ENCODE data around the gene TMEM214. TPM values are rescaled to one million over a fixed set of nuclear protein-coding genes. Genes with fewer than 3 reads are reported as not detected.
A peak's percentile ranks its signal among the peaks of the same experiment; 100 is the strongest.

The TMEM214 gene
- total and polyA plus RNA-seq, 2 of the 8 experiments (the other 6 are each of a cell fraction or from before 2014, with no cell fraction given): 49.7 to 71.0 TPM

- ChIA-PET CTCF (ENCODE audit: partially characterized antibody) (interaction anchor here (0.5 to 16.5 kb wide), 21 partner anchors 10 to 206 kb away, joined by 3 to 160 read pairs (median 4); partner anchors contain the start of genes AGBL5, PREB and SLC5A6), POLR2A (ENCODE audit: partially characterized antibody) (interaction anchor here (0.7 to 5.9 kb wide), 12 partner anchors 9 to 132 kb away, joined by 3 to 29 read pairs (median 5); partner anchors contain the start of genes ATRAID, CAD, OST4 and SLC5A6)
- no peak within 1 kb of the TSS for H2AK5ac ChIP-seq (ENCODE audit: low read depth, low read length)
- H2BK20ac ChIP-seq (ENCODE audit: low read length): 0 out of 2 replicates have a peak within 1 kb of the TSS, but pooled peaks have one; percentile 72
- H2BK15ac ChIP-seq (ENCODE audit: low read length): 0 out of 2 replicates have a peak within 1 kb of the TSS, but pooled peaks have one; percentile 61
- H3K79me1 ChIP-seq (ENCODE audit: low read depth, low read length): no peaks in the 10 kb centered on the region
- peaks cover 10% of the 10 kb centered on the region; the same call in 1 of the 2 replicates for H3K23me2 ChIP-seq (ENCODE audit: low read depth, low read length)
- peak within 1 kb of the TSS; percentile 74; the same call in 1 of the 2 replicates for H2AFZ ChIP-seq (ENCODE audit: low read length)
- FAIRE-seq: no peak
- H3K9me3 ChIP-seq (ENCODE audit: insufficient read depth in 2 of 2, low read depth in 1 of 2, low read length in 1 of 2): no peaks in the 10 kb centered on the region
- DNase-seq (ENCODE audit: low read depth in 1 of 2, low spot score in 2 of 2): peak in 1 of 2 experiments; percentile 86
- H3K14ac ChIP-seq (ENCODE audit: insufficient read length): no peak within 1 kb of the TSS
- peaks cover 0 to 1% of the 10 kb centered on the region in 2 experiments for H4K20me1 ChIP-seq (replicated peaks in 1 of 2; ENCODE audit: control insufficient read depth in 1 of 2, insufficient read depth in 2 of 2, low read length in 2 of 2)
- H3K4ac ChIP-seq (replicated peaks; ENCODE audit: insufficient read length, low read depth, low read length): no peak within 1 kb of the TSS
- H4K5ac ChIP-seq (ENCODE audit: insufficient read length, low read depth, low read length): no peak within 1 kb of the TSS
- peak within 1 kb of the TSS; percentile 20 to 50 (median 34); a peak in 5 of 7 replicates for H3K9ac ChIP-seq (replicated peaks in 1 of 4; ENCODE audit: extremely low read depth in 1 of 4, low read depth in 3 of 4, low read length in 3 of 4)
- peaks cover 0 to 9% (median 4%) of the 10 kb centered on the region in 4 experiments; a peak in 2 of 7 replicates for H3K27me3 ChIP-seq (replicated peaks in 1 of 4; ENCODE audit: control insufficient read depth in 3 of 4, extremely low read depth in 1 of 4, insufficient read depth in 3 of 4, low read length in 3 of 4)
- H2BK120ac ChIP-seq (replicated peaks; ENCODE audit: low read depth, low read length): no peak within 1 kb of the TSS
- H2BK12ac ChIP-seq (ENCODE audit: low read depth, low read length): no peak within 1 kb of the TSS
- no peaks in the 10 kb centered on the region for H3K36me3 ChIP-seq (ENCODE audit: control insufficient read depth in 2 of 4, insufficient read depth in 4 of 4, low read length in 3 of 4)
- no peak within 1 kb of the TSS for H2BK5ac ChIP-seq (ENCODE audit: low read depth, low read length)
- H4K91ac ChIP-seq (replicated peaks; ENCODE audit: insufficient read length, low read length): peak within 1 kb of the TSS; percentile 29
- peak within 1 kb of the TSS; percentile 87 for H3K18ac ChIP-seq (ENCODE audit: extremely low read depth, low read length)
- peaks cover 4 to 19% (median 4%) of the 10 kb centered on the region in 4 experiments; a peak in 5 of 7 replicates for H3K4me1 ChIP-seq (replicated peaks in 1 of 4; ENCODE audit: control insufficient read depth in 3 of 4, insufficient read depth in 4 of 4, low read length in 3 of 4)
- H3K23ac ChIP-seq (ENCODE audit: insufficient read length): no peak within 1 kb of the TSS
- peak within 1 kb of the TSS; percentile 85 for H4K8ac ChIP-seq (ENCODE audit: extremely low read depth, insufficient read depth, low read length)
- H3K79me2 ChIP-seq (ENCODE audit: control insufficient read depth in 1 of 2, insufficient read depth in 2 of 2, low read length in 2 of 2): no peaks in the 10 kb centered on the region
- peak within 1 kb of the TSS; percentile 59 to 79 (median 72) for H3K4me3 ChIP-seq (ENCODE audit: extremely low read depth in 1 of 4, insufficient read depth in 2 of 4, low read depth in 3 of 4, low read length in 4 of 4)
- H3K4me2 ChIP-seq (ENCODE audit: insufficient read depth in 1 of 2, low read depth in 2 of 2, low read length in 2 of 2): peak within 1 kb of the TSS; percentile 70 to 90
- WGBS, 2 experiments (ENCODE audit: extremely low coverage in 1 of 2, insufficient coverage in 1 of 2, insufficient read length in 1 of 2, insufficient replicate concordance in 2 of 2, low coverage in 1 of 2, low lambda C conversion rate in 2 of 2, missing lambda C conversion rate in 1 of 2): 2% methylated on average over 50 of the region's 54 CpGs; no CpG with 5 or more reads in 1 of the 2 experiments
- H3K56ac ChIP-seq (replicated peaks; ENCODE audit: insufficient read length, low read depth, low read length): peak within 1 kb of the TSS; percentile 32
- H3K27ac ChIP-seq (ENCODE audit: low read depth, low read length): no peak within 1 kb of the TSS
- TF ChIP-seq KDM1A (IDR thresholded peaks at IDR 0.05; ENCODE audit: borderline replicate concordance, low read length): no peak
- peak; percentile 32 for TF ChIP-seq KDM4A (IDR thresholded peaks at IDR 0.05; ENCODE audit: low read depth, low read length, severe bottlenecking)
- TF ChIP-seq HDAC2 (IDR thresholded peaks at IDR 0.05; ENCODE audit: borderline replicate concordance in 1 of 2, low read depth in 2 of 2, low read length in 2 of 2): peak in 1 of 2 experiments; percentile 68; a peak in 2 of 4 replicates
- TF ChIP-seq POU5F1 (IDR thresholded peaks at IDR 0.05; ENCODE audit: low read depth, low read length): no peak
- no peak for TF ChIP-seq MAFK (IDR thresholded peaks at IDR 0.05; ENCODE audit: low read depth, low read length)
- no peak for TF ChIP-seq BRCA1 (IDR thresholded peaks at IDR 0.05; ENCODE audit: low read depth, low read length)
Measured at GRCh38 chr2:27086724-27087593, 54.2 kb downstream of the TMEM214 start, which contains the start of gene KHK. TSS of gene KHK (plus strand) at chr2:27086772. CDS start at chr2:27087260, 488 bp downstream.

Data from H1 (cell line).